Measurements from ENCODE around the gene DOC2B. TPM values are rescaled to one million over a fixed set of nuclear protein-coding genes. Genes with fewer than 3 reads are reported as not detected.
"Not testable (repeated sequence)": the region's sequence is repeated elsewhere in the genome, so short reads cannot be mapped to it uniquely, and the experiment has no call there.

DOC2B gene
- total and polyA plus RNA-seq, 2 of the 13 experiments (the other 11 are each of a cell fraction or from before 2014, with no cell fraction given), result 0.09 to 0.22 TPM

DNA sequence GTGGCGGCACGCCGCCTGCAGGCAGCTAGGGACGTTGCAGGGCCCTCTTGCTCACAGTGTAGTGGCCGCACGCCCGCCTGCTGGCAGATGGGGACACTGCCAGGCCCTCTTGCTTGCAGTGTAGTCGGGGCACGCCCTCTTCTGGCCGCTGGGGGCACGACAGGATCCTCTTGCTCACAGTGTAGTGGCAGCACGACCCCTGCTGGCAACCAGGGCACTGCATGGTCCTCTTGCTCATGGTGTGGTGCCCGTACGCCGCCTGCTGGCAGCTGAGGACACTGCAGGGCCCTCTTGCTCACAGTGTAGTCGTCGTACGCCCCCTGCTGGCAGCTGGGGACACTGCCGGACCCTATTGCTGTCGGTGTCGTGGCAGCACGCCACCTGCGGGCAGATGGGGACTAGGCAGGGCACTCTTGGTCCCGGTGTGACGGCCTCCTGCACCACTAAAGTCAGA is 47.1 kb downstream of the DOC2B start:
- TF ChIP-seq, protein P1, sequence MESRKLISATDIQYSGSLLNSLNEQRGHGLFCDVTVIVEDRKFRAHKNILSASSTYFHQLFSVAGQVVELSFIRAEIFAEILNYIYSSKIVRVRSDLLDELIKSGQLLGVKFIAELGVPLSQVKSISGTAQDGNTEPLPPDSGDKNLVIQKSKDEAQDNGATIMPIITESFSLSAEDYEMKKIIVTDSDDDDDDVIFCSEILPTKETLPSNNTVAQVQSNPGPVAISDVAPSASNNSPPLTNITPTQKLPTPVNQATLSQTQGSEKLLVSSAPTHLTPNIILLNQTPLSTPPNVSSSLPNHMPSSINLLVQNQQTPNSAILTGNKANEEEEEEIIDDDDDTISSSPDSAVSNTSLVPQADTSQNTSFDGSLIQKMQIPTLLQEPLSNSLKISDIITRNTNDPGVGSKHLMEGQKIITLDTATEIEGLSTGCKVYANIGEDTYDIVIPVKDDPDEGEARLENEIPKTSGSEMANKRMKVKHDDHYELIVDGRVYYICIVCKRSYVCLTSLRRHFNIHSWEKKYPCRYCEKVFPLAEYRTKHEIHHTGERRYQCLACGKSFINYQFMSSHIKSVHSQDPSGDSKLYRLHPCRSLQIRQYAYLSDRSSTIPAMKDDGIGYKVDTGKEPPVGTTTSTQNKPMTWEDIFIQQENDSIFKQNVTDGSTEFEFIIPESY (CRISPR knock-in tag; IDR thresholded peaks at IDR 0.05), result peak; percentile 92
- peak; percentile 77 for ATAC-seq
- H3K9ac ChIP-seq (ENCODE audit: insufficient read depth, low read depth, low read length); FAIRE-seq; CTCF ChIA-PET (ENCODE audit: low intra/inter-chr PET ratio, low total read pairs); DNase-seq (ENCODE audit: low spot score); intact Hi-C loops (cut with micrococcal nuclease; ENCODE audit: unreplicated experiment); in situ Hi-C loops (cut with HindIII; ENCODE audit: extremely low pct_ligation_motif_present, low pct_unique_long_range_greater_than_20kb); H3K36me3 ChIP-seq (replicated peaks in 1 of 2; ENCODE audit: control insufficient read depth in 1 of 2, insufficient read depth in 2 of 2, low read length in 2 of 2); H3K27ac ChIP-seq (ENCODE audit: extremely low read length, insufficient read depth, low read length); H3K4me3 ChIP-seq (replicated peaks in 1 of 3; ENCODE audit: insufficient read depth in 1 of 3, low read depth in 2 of 3, low read length in 3 of 3); H3K4me1 ChIP-seq (ENCODE audit: insufficient read depth, low read length); H3K27me3 ChIP-seq (ENCODE audit: control insufficient read depth in 1 of 2, insufficient read depth in 2 of 2, low read length in 2 of 2); H2AFZ ChIP-seq (ENCODE audit: low read length); POLR2A ChIA-PET; H3K9me3 ChIP-seq (ENCODE audit: low read length); H3K79me2 ChIP-seq (ENCODE audit: insufficient read depth, low read length); BruUV-seq (replicated peaks); H4K20me1 ChIP-seq (ENCODE audit: insufficient read depth, low read length); H3K4me2 ChIP-seq (ENCODE audit: low read depth, low read length): not testable (repeated sequence)
- no CpG with 5 or more reads among the region's 25 CpGs for WGBS (ENCODE audit: low lambda C conversion rate)

DNA sequence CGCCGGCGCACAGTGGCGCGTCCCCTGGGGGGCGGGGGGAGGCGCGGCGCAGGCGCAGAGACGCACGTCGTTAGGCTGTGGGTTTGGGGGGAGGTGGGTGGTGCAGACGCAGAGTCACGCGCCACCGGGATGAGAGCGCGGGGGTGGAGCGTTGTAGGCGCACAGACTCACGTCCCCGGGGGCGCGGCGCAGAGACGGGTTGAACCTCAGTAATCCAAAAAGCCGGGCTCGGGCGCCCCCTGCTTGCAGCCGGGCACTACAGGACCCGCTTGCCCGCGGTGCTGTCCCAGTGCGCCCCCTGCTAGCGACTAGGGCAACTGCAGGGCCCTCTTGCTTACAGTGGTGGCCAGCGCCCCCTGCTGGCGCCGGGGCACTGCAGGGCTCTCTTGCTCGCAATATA is 47.5 kb downstream of the DOC2B start:
- WGBS (ENCODE audit: low lambda C conversion rate), result no CpG with 5 or more reads among the region's 40 CpGs
- H3K27me3 ChIP-seq (ENCODE audit: control insufficient read depth in 1 of 2, insufficient read depth in 2 of 2, low read length in 2 of 2); H2AFZ ChIP-seq (ENCODE audit: low read length); H3K4me2 ChIP-seq (ENCODE audit: low read depth, low read length); CTCF ChIA-PET (ENCODE audit: low intra/inter-chr PET ratio, low total read pairs); H3K36me3 ChIP-seq (replicated peaks in 1 of 2; ENCODE audit: control insufficient read depth in 1 of 2, insufficient read depth in 2 of 2, low read length in 2 of 2); H3K79me2 ChIP-seq (ENCODE audit: insufficient read depth, low read length); H4K20me1 ChIP-seq (ENCODE audit: insufficient read depth, low read length); FAIRE-seq; BruUV-seq (replicated peaks); ATAC-seq; intact Hi-C loops (cut with micrococcal nuclease; ENCODE audit: unreplicated experiment); H3K4me3 ChIP-seq (replicated peaks in 1 of 3; ENCODE audit: insufficient read depth in 1 of 3, low read depth in 2 of 3, low read length in 3 of 3); POLR2A ChIA-PET; H3K9ac ChIP-seq (ENCODE audit: insufficient read depth, low read depth, low read length); DNase-seq (ENCODE audit: low spot score); in situ Hi-C loops (cut with HindIII; ENCODE audit: extremely low pct_ligation_motif_present, low pct_unique_long_range_greater_than_20kb); H3K27ac ChIP-seq (ENCODE audit: extremely low read length, insufficient read depth, low read length); H3K4me1 ChIP-seq (ENCODE audit: insufficient read depth, low read length); H3K9me3 ChIP-seq (ENCODE audit: low read length): not testable (repeated sequence)

DNA sequence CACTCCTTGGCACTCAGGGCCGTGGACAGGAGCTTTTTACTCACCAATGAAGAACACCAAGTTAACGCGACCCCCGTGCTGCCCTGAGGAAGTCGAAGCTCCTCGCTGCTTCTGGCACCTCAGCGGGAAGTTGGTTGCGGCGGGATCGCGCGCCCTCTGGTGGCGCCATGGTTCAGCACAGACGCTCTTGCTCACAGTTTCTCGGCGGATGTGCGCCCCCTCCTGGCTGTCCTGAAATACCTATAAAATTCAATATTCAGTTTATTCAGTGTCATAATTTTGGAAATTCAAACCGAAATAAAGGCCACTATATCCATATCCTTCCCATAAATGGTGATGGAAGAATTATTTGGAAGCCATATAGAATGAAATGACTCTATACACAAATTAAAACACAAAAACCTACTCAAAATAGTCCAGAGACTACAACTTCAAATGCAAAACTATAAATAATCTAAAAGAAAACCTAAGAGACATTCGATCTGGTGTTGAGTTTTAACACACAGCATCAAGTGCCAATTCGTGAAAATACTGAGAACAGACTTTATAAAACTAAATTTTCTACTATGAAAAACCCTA is 63.0 kb downstream of the DOC2B start:
- H3K27me3 ChIP-seq (ENCODE audit: control insufficient read depth in 1 of 2, insufficient read depth in 2 of 2, low read length in 2 of 2); DNase-seq (ENCODE audit: low spot score); intact Hi-C loops (cut with micrococcal nuclease; ENCODE audit: unreplicated experiment); CTCF ChIA-PET (ENCODE audit: low intra/inter-chr PET ratio, low total read pairs); H3K4me2 ChIP-seq (ENCODE audit: low read depth, low read length); BruUV-seq (replicated peaks); POLR2A ChIA-PET; H3K79me2 ChIP-seq (ENCODE audit: insufficient read depth, low read length); in situ Hi-C loops (cut with HindIII; ENCODE audit: extremely low pct_ligation_motif_present, low pct_unique_long_range_greater_than_20kb); H4K20me1 ChIP-seq (ENCODE audit: insufficient read depth, low read length); H3K9me3 ChIP-seq (ENCODE audit: low read length); H3K27ac ChIP-seq (ENCODE audit: extremely low read length, insufficient read depth, low read length); ATAC-seq; H2AFZ ChIP-seq (ENCODE audit: low read length); H3K9ac ChIP-seq (ENCODE audit: insufficient read depth, low read depth, low read length); H3K4me1 ChIP-seq (ENCODE audit: insufficient read depth, low read length); H3K36me3 ChIP-seq (replicated peaks in 1 of 2; ENCODE audit: control insufficient read depth in 1 of 2, insufficient read depth in 2 of 2, low read length in 2 of 2); FAIRE-seq; H3K4me3 ChIP-seq (replicated peaks in 1 of 3; ENCODE audit: insufficient read depth in 1 of 3, low read depth in 2 of 3, low read length in 3 of 3): not testable (repeated sequence)
- WGBS (ENCODE audit: low lambda C conversion rate), result 6% methylated on average over 3 of the region's 20 CpGs

All from HepG2 (cell line).